ENCODE measurements around the gene PPP3R2.

DNA sequence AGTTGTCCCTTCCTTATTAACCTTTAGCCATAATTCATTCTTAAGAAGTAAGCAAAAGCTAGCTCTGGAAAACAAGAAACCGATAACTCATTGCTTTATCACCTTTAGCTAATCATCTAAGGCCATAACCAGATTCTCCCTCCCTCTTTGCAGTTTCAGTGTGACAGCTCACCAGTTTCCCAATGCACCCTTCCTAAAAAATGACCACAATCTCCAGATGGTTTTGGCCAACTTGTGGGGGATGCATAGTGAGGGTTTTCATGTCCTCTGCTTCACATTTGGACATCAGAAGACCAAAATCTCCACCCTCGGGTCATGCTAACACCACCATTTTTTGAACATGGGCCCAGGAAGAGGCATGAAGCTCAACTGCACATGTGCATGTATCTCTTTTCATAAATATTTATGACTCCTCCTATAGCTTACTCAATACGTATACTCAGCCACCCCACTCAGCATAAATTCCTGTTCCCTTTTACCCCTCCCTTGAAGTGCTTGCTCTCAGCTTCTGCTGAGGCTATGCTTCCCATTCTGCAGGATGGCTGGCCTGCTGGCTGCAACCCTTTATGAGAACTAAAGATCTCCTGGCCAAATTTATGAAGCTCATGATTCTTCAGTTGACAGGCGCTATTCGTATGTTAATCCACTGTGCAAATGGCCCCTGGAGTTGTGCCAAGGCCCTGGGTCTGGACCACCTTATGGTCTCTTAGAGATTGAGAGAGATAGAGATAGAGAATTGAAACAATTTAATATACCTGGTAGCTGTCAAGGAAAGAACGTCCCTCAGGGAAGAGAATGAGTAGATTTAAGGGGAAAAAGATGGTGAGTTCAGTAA, 14.8 kb downstream of the PPP3R2 start:
- TF ChIP-seq, protein P1, sequence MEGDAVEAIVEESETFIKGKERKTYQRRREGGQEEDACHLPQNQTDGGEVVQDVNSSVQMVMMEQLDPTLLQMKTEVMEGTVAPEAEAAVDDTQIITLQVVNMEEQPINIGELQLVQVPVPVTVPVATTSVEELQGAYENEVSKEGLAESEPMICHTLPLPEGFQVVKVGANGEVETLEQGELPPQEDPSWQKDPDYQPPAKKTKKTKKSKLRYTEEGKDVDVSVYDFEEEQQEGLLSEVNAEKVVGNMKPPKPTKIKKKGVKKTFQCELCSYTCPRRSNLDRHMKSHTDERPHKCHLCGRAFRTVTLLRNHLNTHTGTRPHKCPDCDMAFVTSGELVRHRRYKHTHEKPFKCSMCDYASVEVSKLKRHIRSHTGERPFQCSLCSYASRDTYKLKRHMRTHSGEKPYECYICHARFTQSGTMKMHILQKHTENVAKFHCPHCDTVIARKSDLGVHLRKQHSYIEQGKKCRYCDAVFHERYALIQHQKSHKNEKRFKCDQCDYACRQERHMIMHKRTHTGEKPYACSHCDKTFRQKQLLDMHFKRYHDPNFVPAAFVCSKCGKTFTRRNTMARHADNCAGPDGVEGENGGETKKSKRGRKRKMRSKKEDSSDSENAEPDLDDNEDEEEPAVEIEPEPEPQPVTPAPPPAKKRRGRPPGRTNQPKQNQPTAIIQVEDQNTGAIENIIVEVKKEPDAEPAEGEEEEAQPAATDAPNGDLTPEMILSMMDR (conservative IDR thresholded peaks at IDR 0.05 in 1 of 2, IDR thresholded peaks at IDR 0.05 in 1 of 2; ENCODE audit: extremely low read depth in 1 of 2, insufficient read depth in 1 of 2, low read depth in 1 of 2, low read length in 2 of 2) = no peak
- no peak for TF ChIP-seq EZH2 (IDR thresholded peaks at IDR 0.05; ENCODE audit: borderline replicate concordance, low read length)
